Bronchial epithelial cell (primary cell): Measurements from ENCODE around the gene MATR3. TPM values are rescaled to one million over a fixed set of nuclear protein-coding genes. Genes with fewer than 3 reads are reported as not detected.

Source experiments
- DNase-seq: peaks from one replicate; pipeline ENCODE4 v3.0.0-alpha.2; 2010; ENCODE audit warnings: low read depth
- FAIRE-seq: peaks from 2 replicates; lab custom pipeline; 2011; peaks lifted over from hg19 to GRCh38; lab: Jason Lieb, UNC
- H3K27me3 ChIP-seq: 2 replicates; pipeline ENCODE4 v1.5.1; 2011; ENCODE audit warnings: low read length; ENCODE audit not compliant: control insufficient read depth, insufficient read depth
- H3K36me3 ChIP-seq: 2 replicates; pipeline ENCODE4 v1.5.1; 2011; ENCODE audit warnings: low read length; ENCODE audit not compliant: control insufficient read depth, insufficient read depth
- H3K4me3 ChIP-seq: 2 replicates; pipeline ENCODE4 v1.5.1; 2011; ENCODE audit warnings: mild to moderate bottlenecking, low read depth, low read length, control low read depth
- total RNA-seq: library from RNA; depleted of rRNA; stranded (reverse); fragments of >200 nt; gene quantifications from 2 replicates; pipeline ENCODE4 v1.2.1, GENCODE V29; 2014
- TF ChIP-seq, protein P1 (sequence below): IDR thresholded peaks from 2 replicates; pipeline ENCODE4 v1.5.1; 2011; ENCODE audit warnings: mild to moderate bottlenecking, moderate library complexity, low read length, control low read depth, inconsistent platforms; ENCODE audit not compliant: insufficient read depth, severe bottlenecking

MATR3 gene
- total RNA-seq, 1 donor from 2014 or later = 173 TPM

DNA sequence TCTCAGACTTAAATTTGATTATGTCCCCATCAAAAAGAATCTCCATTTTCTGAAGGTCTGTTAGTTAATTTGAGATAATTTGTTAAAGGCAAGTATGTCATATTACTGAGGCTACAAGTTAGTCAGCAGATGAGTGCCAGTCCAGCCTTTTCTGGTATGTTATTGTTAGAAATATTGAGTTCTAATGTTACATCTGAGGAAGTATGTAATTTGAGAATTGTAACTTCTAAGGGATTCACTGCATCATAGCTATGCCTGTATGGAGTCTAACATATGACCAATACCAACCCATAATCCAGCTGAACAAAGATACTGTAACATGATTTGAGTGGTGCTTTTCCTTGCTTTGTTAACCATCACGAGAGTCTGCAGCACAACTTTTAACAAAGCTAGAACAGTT lies 75.6 kb downstream of the MATR3 start:
- peaks cover 6% of the 10 kb centered on the region for H3K36me3 ChIP-seq
- H3K4me3 ChIP-seq = no peak overlapping the region
- no peaks in the 10 kb centered on the region for H3K27me3 ChIP-seq
- FAIRE-seq = no peak
- TF ChIP-seq, protein P1, sequence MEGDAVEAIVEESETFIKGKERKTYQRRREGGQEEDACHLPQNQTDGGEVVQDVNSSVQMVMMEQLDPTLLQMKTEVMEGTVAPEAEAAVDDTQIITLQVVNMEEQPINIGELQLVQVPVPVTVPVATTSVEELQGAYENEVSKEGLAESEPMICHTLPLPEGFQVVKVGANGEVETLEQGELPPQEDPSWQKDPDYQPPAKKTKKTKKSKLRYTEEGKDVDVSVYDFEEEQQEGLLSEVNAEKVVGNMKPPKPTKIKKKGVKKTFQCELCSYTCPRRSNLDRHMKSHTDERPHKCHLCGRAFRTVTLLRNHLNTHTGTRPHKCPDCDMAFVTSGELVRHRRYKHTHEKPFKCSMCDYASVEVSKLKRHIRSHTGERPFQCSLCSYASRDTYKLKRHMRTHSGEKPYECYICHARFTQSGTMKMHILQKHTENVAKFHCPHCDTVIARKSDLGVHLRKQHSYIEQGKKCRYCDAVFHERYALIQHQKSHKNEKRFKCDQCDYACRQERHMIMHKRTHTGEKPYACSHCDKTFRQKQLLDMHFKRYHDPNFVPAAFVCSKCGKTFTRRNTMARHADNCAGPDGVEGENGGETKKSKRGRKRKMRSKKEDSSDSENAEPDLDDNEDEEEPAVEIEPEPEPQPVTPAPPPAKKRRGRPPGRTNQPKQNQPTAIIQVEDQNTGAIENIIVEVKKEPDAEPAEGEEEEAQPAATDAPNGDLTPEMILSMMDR = no peak
- no peak for DNase-seq

DNA sequence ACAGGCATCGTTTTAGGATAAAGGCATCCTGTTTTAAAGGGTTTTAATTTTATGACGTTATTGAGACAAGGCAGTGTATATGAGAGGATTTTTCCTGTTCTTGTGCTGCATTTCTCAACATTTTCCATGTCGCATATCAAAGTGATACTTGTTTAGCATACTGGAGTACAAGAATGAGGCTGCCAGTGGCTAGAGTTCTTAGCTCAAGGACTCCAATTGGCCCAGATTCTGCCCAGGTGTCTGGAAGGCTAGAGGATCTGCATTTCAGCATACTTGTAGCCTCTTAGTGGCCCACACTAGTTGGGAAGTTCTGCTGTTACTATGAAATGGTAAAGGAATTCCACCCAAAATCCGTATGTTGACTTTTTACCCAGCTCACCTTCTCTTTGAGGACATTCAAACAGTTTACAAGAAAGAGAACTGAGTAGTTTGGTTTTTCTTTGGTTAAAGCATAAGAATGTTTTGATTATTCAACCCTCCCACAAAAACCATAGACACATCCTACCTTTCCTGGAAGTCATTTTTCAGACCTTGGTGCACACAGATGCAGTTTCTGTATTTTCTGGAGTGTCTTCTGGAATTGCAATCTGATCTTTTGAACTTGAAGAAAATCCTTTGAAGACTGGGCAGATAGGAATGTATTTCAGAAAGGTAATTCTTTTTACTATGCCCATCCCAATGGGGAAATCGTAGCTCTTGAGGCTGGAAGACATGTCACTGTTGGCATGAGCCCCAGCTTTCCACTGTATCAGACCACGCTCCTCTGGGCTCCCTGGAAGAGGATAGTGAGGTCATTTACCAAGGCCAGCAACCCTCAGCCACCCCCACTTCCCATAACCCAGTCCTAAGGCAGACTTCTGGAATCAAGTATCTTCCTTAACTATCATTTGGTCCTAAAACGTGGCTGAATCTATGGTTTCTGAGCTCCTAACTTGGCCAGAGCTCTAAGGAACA lies 78.2 kb downstream of the MATR3 start:
- DNase-seq (no peak), FAIRE-seq (no peak)
- Histone ChIP-seq H3K27me3 (no peaks in the 10 kb centered on the region), H3K36me3 (peaks cover 4% of the 10 kb centered on the region), H3K4me3 (no peak overlapping the region)
- TF ChIP-seq, protein P1 = no peak

DNA sequence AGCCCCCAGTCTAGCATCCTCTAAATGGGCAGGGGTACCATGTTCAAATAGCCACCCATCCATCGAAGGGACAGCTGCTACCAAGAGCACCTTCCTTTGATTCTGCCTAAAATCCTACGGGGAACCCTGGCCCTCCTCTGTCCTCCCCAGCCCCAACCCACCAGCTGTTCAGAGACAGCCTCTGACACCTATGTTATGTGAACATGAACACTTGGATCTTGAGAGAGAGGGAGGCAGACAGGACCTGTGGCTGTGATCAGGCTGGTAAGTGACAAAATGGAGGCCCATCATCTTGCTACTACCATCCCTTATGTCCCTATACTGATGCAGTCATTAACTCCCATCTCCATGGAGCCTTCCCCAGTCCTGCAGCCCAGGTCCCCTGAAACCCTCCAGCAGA lies 81.4 kb downstream of the MATR3 start:
- FAIRE-seq = peak; percentile 85
- TF ChIP-seq, protein P1 = no peak
- no peak for DNase-seq

DNA sequence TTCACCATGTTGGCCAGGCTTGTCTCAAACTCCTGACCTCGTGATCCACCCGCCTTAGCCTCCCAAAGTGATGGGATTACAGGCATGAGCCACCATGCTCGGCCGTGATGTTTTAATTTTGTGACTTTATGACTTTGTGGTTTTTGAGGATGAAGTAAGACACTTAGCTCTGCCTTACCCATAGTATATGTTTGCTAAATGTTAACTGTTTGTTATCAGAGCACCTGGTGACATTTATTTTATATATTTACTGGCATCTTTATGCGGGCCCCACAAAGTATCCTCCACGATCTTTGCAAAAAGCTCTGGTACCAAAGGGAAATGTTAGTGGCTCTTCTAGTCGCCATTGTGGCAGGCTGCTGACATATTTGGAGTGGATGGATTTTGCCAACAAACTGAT lies 82.8 kb downstream of the MATR3 start:
- FAIRE-seq (no peak), DNase-seq (no peak)
- Histone ChIP-seq H3K4me3 (no peak overlapping the region), H3K27me3 (no peaks in the 10 kb centered on the region), H3K36me3 (no peaks in the 10 kb centered on the region)
- TF ChIP-seq, protein P1 = no peak

More for the DNA sequence above, 81.4 kb downstream of the MATR3 start:
- H3K4me3 ChIP-seq = no peak overlapping the region
- no peaks in the 10 kb centered on the region for H3K36me3 ChIP-seq
- no peaks in the 10 kb centered on the region for H3K27me3 ChIP-seq

DNA sequence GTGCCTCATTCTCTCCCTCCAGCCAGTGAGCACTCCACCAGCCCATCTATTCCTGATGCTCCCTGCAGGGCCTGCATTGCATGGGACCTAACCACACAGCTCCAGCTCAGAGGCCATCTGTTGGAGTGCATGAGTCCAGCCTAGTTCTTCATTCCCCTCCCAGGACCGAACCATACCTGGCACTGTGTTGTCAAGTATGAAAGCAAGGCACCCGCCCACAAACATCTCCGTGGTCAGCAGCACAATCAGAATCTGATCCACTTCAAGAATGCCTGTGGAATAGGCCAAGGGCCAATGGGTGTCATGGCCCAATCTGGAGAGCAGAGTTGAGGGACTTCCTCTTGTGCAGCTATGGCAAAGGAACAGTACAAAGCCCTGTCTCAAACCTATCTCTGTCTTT lies 83.7 kb downstream of the MATR3 start:
- H3K27me3 ChIP-seq = no peaks in the 10 kb centered on the region
- FAIRE-seq (peak; percentile 36), DNase-seq (no peak)
- no peaks in the 10 kb centered on the region for H3K36me3 ChIP-seq
- TF ChIP-seq, protein P1 = no peak
- H3K4me3 ChIP-seq = no peak overlapping the region
